SJCRH30 (cell line): ENCODE data around the gene IFNA8. TPM values are rescaled to one million over a fixed set of nuclear protein-coding genes. Genes with fewer than 3 reads are reported as not detected.
A peak's percentile ranks its signal among the peaks of the same experiment; 100 is the strongest.
"Not testable (repeated sequence)": the region's sequence is repeated elsewhere in the genome, so short reads cannot be mapped to it uniquely, and the experiment has no call there.

Experiments
- DNase-seq, 2 experiments: peaks; one replicate each; pipeline ENCODE4 v3.0.0-alpha.2; 2015 to 2020
- H3K27ac ChIP-seq: fragments of 250-450 bp; sonication (Bioruptor Pico); 2 replicates; pipeline ENCODE4 v1.5.1; 2020; ENCODE audit warnings: mild to moderate bottlenecking, moderate library complexity
- H3K27me3 ChIP-seq: fragments of 250-450 bp; sonication (Bioruptor Pico); 2 replicates; pipeline ENCODE4 v1.5.1; 2020; ENCODE audit warnings: mild to moderate bottlenecking, moderate library complexity
- H3K36me3 ChIP-seq: fragments of 250-450 bp; sonication (Bioruptor Pico); 2 replicates; pipeline ENCODE4 v1.5.1; 2020; ENCODE audit warnings: mild to moderate bottlenecking, moderate library complexity
- H3K4me1 ChIP-seq: fragments of 250-450 bp; sonication (Bioruptor Pico); 2 replicates; pipeline ENCODE4 v1.5.1; 2020; ENCODE audit warnings: mild to moderate bottlenecking, moderate library complexity
- H3K4me3 ChIP-seq: fragments of 250-450 bp; sonication (Bioruptor Pico); 2 replicates; pipeline ENCODE4 v1.5.1; 2020; ENCODE audit warnings: mild to moderate bottlenecking, moderate library complexity
- H3K9me3 ChIP-seq: fragments of 250-450 bp; sonication (Bioruptor Pico); replicated peaks from 2 replicates; pipeline ENCODE4 v1.5.1; 2020; ENCODE audit warnings: mild to moderate bottlenecking, moderate library complexity
- total RNA-seq: library from RNA; depleted of rRNA; stranded (reverse); fragments of >200 nt; shearing (Covaris generic); gene quantifications from 2 replicates; pipeline ENCODE4 v1.2.3, GENCODE V29; 2014; rRNA removed

The IFNA8 gene
- not detected in 2 replicates for total RNA-seq

- Histone ChIP-seq H3K36me3 (no peaks in the 10 kb centered on the region), H3K27ac (no peak within 1 kb of the TSS), H3K4me3 (no peak within 1 kb of the TSS), H3K9me3 (no peaks in the 10 kb centered on the region), H3K27me3 (no peaks in the 10 kb centered on the region; the same call in 1 of the 2 replicates), H3K4me1 (no peaks in the 10 kb centered on the region)
- no peak for DNase-seq
Measured at GRCh38 chr9:21408817-21409216, at the start of gene IFNA8. Gene IFNA8, plus strand, starts transcription at chr9:21409117. Its CDS starts 60 bp downstream, at chr9:21409177.

- Histone ChIP-seq H3K27me3 (no peaks in the 10 kb centered on the region), H3K27ac (no peak overlapping the region), H3K36me3 (no peaks in the 10 kb centered on the region), H3K4me1 (no peaks in the 10 kb centered on the region), H3K4me3 (no peak overlapping the region), H3K9me3 (no peaks in the 10 kb centered on the region)
- no peak for DNase-seq
Measured at GRCh38 chr9:21362287-21362686, 46.6 kb upstream of the IFNA8 start.

- not testable (repeated sequence) for H3K27ac ChIP-seq, H3K36me3 ChIP-seq, H3K9me3 ChIP-seq, H3K27me3 ChIP-seq, H3K4me1 ChIP-seq, DNase-seq, H3K4me3 ChIP-seq
Measured at GRCh38 chr9:21367169-21367568, 41.7 kb upstream of the IFNA8 start.

GRCh38 chr9:21367957-21368356, 41.0 kb upstream of the IFNA8 start, which contains the start of gene IFNA13:
Gene IFNA13, minus strand, starts transcription at chr9:21368057. Its CDS starts 47 bp downstream, at chr9:21368010.
- Histone ChIP-seq H3K4me1 (no peaks in the 10 kb centered on the region), H3K27ac (no peak within 1 kb of the TSS), H3K36me3 (no peaks in the 10 kb centered on the region), H3K27me3 (no peaks in the 10 kb centered on the region), H3K9me3 (no peaks in the 10 kb centered on the region), H3K4me3 (no peak within 1 kb of the TSS)
- no peak for DNase-seq

GRCh38 chr9:21371467-21371866, 37.5 kb upstream of the IFNA8 start:
- H3K27me3 ChIP-seq, H3K4me3 ChIP-seq, H3K9me3 ChIP-seq, H3K4me1 ChIP-seq, DNase-seq, H3K27ac ChIP-seq, H3K36me3 ChIP-seq: not testable (repeated sequence)

- no peak for DNase-seq
- H3K27ac ChIP-seq = no peak overlapping the region
- H3K36me3 ChIP-seq = no peaks in the 10 kb centered on the region
- H3K9me3 ChIP-seq = no peaks in the 10 kb centered on the region
- no peaks in the 10 kb centered on the region; the same call in 1 of the 2 replicates for H3K27me3 ChIP-seq
- H3K4me3 ChIP-seq = no peak overlapping the region
- no peaks in the 10 kb centered on the region for H3K4me1 ChIP-seq
Measured at GRCh38 chr9:21381448-21382339, 27.2 kb upstream of the IFNA8 start.

GRCh38 chr9:21383627-21384026, 25.3 kb upstream of the IFNA8 start:
- no peaks in the 10 kb centered on the region for H3K4me1 ChIP-seq
- H3K4me3 ChIP-seq = no peak overlapping the region
- H3K27me3 ChIP-seq = no peaks in the 10 kb centered on the region; the same call in 1 of the 2 replicates
- no peak for DNase-seq
- H3K36me3 ChIP-seq = no peaks in the 10 kb centered on the region
- no peak overlapping the region for H3K27ac ChIP-seq
- no peaks in the 10 kb centered on the region for H3K9me3 ChIP-seq

GRCh38 chr9:21385131-21385670, 23.7 kb upstream of the IFNA8 start, which contains the start of gene IFNA2:
Gene IFNA2, minus strand, starts transcription at chr9:21385398. Its CDS starts 69 bp downstream, at chr9:21385329.
- Histone ChIP-seq H3K4me1 (no peaks in the 10 kb centered on the region), H3K36me3 (no peaks in the 10 kb centered on the region), H3K27me3 (no peaks in the 10 kb centered on the region; the same call in 1 of the 2 replicates), H3K4me3 (no peak within 1 kb of the TSS), H3K9me3 (no peaks in the 10 kb centered on the region), H3K27ac (no peak within 1 kb of the TSS)
- no peak for DNase-seq

- no peaks in the 10 kb centered on the region for H3K9me3 ChIP-seq
Measured at GRCh38 chr9:21392270-21392669, 16.6 kb upstream of the IFNA8 start.

GRCh38 chr9:21395778-21396717, 12.9 kb upstream of the IFNA8 start:
- H3K36me3 ChIP-seq = no peaks in the 10 kb centered on the region
- H3K4me3 ChIP-seq = peak overlapping the region; percentile 56
- no peak overlapping the region for H3K27ac ChIP-seq
- no peaks in the 10 kb centered on the region for H3K9me3 ChIP-seq
- DNase-seq = peak; percentile 21 to 60
- no peaks in the 10 kb centered on the region for H3K4me1 ChIP-seq
- 0 out of 2 replicates have a peak, but pooled peaks cover 5% of the 10 kb centered on the region for H3K27me3 ChIP-seq

More at GRCh38 chr9:21392270-21392669, 16.6 kb upstream of the IFNA8 start:
- Histone ChIP-seq H3K4me1 (no peaks in the 10 kb centered on the region), H3K36me3 (no peaks in the 10 kb centered on the region), H3K4me3 (no peak overlapping the region), H3K27ac (no peak overlapping the region), H3K27me3 (0 out of 2 replicates have a peak, but pooled peaks cover 5% of the 10 kb centered on the region)
- DNase-seq = peak in 1 of 2 experiments; percentile 11

- no peak overlapping the region for H3K4me3 ChIP-seq
- H3K9me3 ChIP-seq = no peaks in the 10 kb centered on the region
- H3K27me3 ChIP-seq = no peaks in the 10 kb centered on the region
- no peak for DNase-seq
- H3K36me3 ChIP-seq = no peaks in the 10 kb centered on the region
- H3K27ac ChIP-seq = no peak overlapping the region
- no peaks in the 10 kb centered on the region for H3K4me1 ChIP-seq
Measured at GRCh38 chr9:21398955-21399489, 9.9 kb upstream of the IFNA8 start.

- H3K4me3 ChIP-seq = no peak overlapping the region
- H3K36me3 ChIP-seq = no peaks in the 10 kb centered on the region
- no peak overlapping the region for H3K27ac ChIP-seq
- DNase-seq = no peak
- H3K9me3 ChIP-seq = no peaks in the 10 kb centered on the region
- H3K4me1 ChIP-seq = no peaks in the 10 kb centered on the region
- H3K27me3 ChIP-seq = no peaks in the 10 kb centered on the region
Measured at GRCh38 chr9:21399956-21400355, 9.0 kb upstream of the IFNA8 start.

GRCh38 chr9:21402386-21403251, 6.3 kb upstream of the IFNA8 start:
- Histone ChIP-seq H3K36me3 (no peaks in the 10 kb centered on the region), H3K4me3 (no peak overlapping the region), H3K4me1 (no peaks in the 10 kb centered on the region), H3K27ac (no peak overlapping the region), H3K9me3 (no peaks in the 10 kb centered on the region), H3K27me3 (no peaks in the 10 kb centered on the region)
- no peak for DNase-seq
